Lower leg skin (tissue), 4 donors: ENCODE measurements around the gene WDR20. TPM values are rescaled to one million over a fixed set of nuclear protein-coding genes. Genes with fewer than 3 reads are reported as not detected.
"Not testable (repeated sequence)": the region's sequence is repeated elsewhere in the genome, so short reads cannot be mapped to it uniquely, and the experiment has no call there.

Source experiments
- DNase-seq, 2 donors: peaks; one replicate each; pipeline ENCODE4 v3.0.0-alpha.2; 2019; ENCODE audit warnings: low spot score in 2 of 2
- H3K4me3 ChIP-seq: fragments of 200-600 bp; sonication (generic); 2 replicates; pipeline ENCODE4 v1.5.1; 2017; ENCODE audit warnings: mild to moderate bottlenecking, low read depth; ENCODE audit not compliant: poor library complexity, severe bottlenecking
- CTCF ChIP-seq, 3 donors: fragments of 450-650 bp; IDR thresholded peaks; one replicate each; pipeline ENCODE4 v1.5.1; 2016; ENCODE audit warnings: antibody characterized with exemption in 3 of 3, mild to moderate bottlenecking in 3 of 3, moderate library complexity in 2 of 3
- POLR2A ChIP-seq, 2 donors: fragments of 450-650 bp; IDR thresholded peaks; one replicate each; pipeline ENCODE4 v1.6.1; 2016 to 2017; ENCODE audit warnings: antibody characterized with exemption in 2 of 2, mild to moderate bottlenecking in 1 of 2, moderate library complexity in 1 of 2
- WGBS, 2 donors: methylation state at CpG; one replicate each; pipeline ENCODE4 v1.1.5; 2018; 5-methylcytosine and 5-hydroxymethylcytosine counted together
- intact Hi-C: fragments of 100-400 bp; cut with DNase I; formaldehyde crosslinking; loops from one replicate; pipeline ENCODE4 v1.15.0; 2023; ENCODE audit warnings: low total_unique reads
- total RNA-seq, 4 donors: library from RNA; depleted of rRNA; stranded (reverse); fragments of >200 nt; gene quantifications; one replicate each; pipeline ENCODE4 v1.1.0, GENCODE V29; 2016

The WDR20 gene
- total RNA-seq, 4 donors from 2014 or later: 33.7 to 50.8 (median 41.3) TPM

DNA sequence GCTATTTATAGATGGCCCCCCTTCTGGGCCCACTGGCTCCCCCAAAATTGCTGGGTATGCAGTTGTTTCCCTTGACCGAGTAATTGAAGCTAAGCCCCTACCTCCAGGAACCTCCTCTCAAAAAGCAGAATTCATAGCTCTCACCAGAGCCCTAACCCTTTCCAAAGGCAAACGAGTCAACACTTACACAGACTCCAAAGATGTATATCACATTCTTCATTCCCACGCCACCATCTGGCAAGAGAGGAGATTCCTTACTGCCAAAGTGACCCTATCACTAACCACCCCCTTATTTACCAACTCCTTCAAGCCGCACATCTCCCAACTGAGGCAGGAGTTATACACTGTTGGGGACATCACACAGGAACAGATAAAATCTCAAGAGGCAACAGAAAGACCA, 98.4 kb downstream of the WDR20 start:
- TF ChIP-seq POLR2A (IDR thresholded peaks at IDR 0.05): no peak
- intact Hi-C loops: loop anchor here (10.0 kb wide), 2 partner anchors 67 to 277 kb away; partner anchors contain the start of gene MOK
- 67 to 74% methylated on average over 4 of the region's 4 CpGs for WGBS, 2 donors

GRCh38 chr14:102238766-102239165, 99.1 kb downstream of the WDR20 start:
- H3K4me3 ChIP-seq: no peak overlapping the region
- TF ChIP-seq CTCF (IDR thresholded peaks at IDR 0.05) (no peak), POLR2A (IDR thresholded peaks at IDR 0.05) (no peak)
- 92 to 100% methylated on average over 3 of the region's 3 CpGs for WGBS, 2 donors
- DNase-seq: no peak
- intact Hi-C loops: loop anchor here (10.0 kb wide), 2 partner anchors 66 to 276 kb away; partner anchors contain the start of gene MOK

More for the DNA sequence above, 98.4 kb downstream of the WDR20 start:
- no peak overlapping the region for H3K4me3 ChIP-seq
- no peak for DNase-seq

DNA sequence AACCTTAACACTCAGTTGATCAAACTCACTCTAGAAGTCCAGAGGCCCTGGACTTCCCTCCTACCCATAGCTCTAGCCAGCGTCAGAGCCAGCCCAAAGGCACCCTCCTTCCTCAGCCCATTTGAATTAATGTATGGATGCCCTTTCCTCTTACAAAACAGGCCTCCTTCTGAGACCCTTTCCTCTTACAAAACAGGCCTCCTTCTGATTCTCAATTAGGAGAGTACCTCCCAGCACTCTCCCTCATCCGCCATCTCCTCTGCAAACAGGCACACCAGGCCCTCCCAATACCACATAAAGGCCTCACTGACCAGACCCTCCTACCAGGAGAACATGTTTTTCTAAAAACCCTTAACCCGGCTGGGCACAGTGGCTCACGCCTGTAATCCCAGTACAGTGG, 99.5 kb downstream of the WDR20 start:
- no peak for TF ChIP-seq POLR2A (IDR thresholded peaks at IDR 0.05)
- TF ChIP-seq CTCF (IDR thresholded peaks at IDR 0.05): no peak
- no peak overlapping the region for H3K4me3 ChIP-seq
- WGBS, 2 donors: 91 to 96% methylated on average over 4 of the region's 4 CpGs
- intact Hi-C loops: loop anchor here (10.0 kb wide), 2 partner anchors 66 to 276 kb away; partner anchors contain the start of gene MOK
- no peak for DNase-seq

GRCh38 chr14:102240481-102240880, 100.8 kb downstream of the WDR20 start:
- DNase-seq, intact Hi-C loops, H3K4me3 ChIP-seq: not testable (repeated sequence)
- 95 to 96% methylated on average over 5 of the region's 5 CpGs for WGBS, 2 donors

GRCh38 chr14:102241147-102241546, 101.5 kb downstream of the WDR20 start:
- TF ChIP-seq CTCF (IDR thresholded peaks at IDR 0.05) (no peak), POLR2A (IDR thresholded peaks at IDR 0.05) (no peak)
- no peak for DNase-seq
- WGBS, 2 donors: 91 to 92% methylated on average over 4 of the region's 4 CpGs
- H3K4me3 ChIP-seq: no peak overlapping the region
- intact Hi-C loops: no loop called here

DNA sequence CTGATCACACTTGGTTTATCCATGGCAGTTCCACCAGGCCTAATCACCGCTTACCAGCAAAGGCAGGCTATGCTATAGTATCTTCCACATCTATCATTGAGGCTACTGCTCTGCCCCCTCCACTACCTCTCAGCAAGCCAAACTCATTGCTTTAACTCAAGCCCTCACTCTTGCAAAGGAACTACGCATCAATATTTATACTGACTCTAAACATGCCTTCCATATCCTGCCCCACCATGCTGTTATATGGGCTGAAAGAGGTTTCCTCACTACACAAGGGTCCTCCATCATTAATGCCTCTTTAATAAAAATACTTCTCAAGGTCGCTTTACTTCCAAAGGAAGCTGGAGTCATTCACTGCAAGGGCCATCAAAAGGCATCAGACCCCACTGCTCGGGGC, 104.1 kb downstream of the WDR20 start:
- DNase-seq, intact Hi-C loops, H3K4me3 ChIP-seq: not testable (repeated sequence)
- 92 to 98% methylated on average over 4 of the region's 4 CpGs for WGBS, 2 donors

DNA sequence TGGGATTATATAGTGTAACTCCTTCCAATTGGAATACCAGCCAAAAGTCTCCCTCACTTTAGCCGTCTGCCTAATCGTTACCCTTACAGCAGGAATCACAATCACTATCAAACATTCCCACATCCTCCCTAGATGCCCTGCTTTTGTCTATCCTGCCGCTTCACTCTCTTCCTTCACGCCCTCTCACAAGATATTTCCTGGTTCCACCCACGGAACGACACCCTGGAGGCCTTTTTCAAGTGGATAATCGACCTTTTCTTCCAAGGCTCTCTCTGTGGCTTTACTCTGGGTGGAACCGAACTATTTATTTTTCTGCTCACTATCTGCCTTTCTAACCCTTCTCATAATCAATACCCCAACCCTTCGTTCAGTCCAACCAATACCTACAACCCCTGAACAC, 106.4 kb downstream of the WDR20 start:
- intact Hi-C loops: no loop called here

More for the DNA sequence above, 106.4 kb downstream of the WDR20 start:
- TF ChIP-seq POLR2A (IDR thresholded peaks at IDR 0.05) (no peak), CTCF (IDR thresholded peaks at IDR 0.05) (no peak)
- no peak for DNase-seq
- H3K4me3 ChIP-seq: no peak overlapping the region
- 46 to 55% methylated on average over 9 of the region's 9 CpGs for WGBS, 2 donors
